Retina (tissue), 1 donor: ENCODE data around the gene SMG9.
"Not testable (repeated sequence)": the region's sequence is repeated elsewhere in the genome, so short reads cannot be mapped to it uniquely, and the experiment has no call there.

ENCODE experiments used
- DNase-seq: peaks from one replicate; pipeline ENCODE4 v3.0.0-alpha.2; 2016

SMG9 gene

GRCh38 chr19:43779147-43779819, 24.5 kb upstream of the SMG9 start:
- no peak for DNase-seq

- no peak for DNase-seq
Observed at GRCh38 chr19:43778651-43779050, 23.9 kb upstream of the SMG9 start.

GRCh38 chr19:43777163-43777695, 22.5 kb upstream of the SMG9 start:
- no peak for DNase-seq

GRCh38 chr19:43776286-43776685, 21.5 kb upstream of the SMG9 start:
- no peak for DNase-seq

- no peak for DNase-seq
Observed at GRCh38 chr19:43775299-43775890, 20.6 kb upstream of the SMG9 start.

- not testable (repeated sequence) for DNase-seq
Observed at GRCh38 chr19:43774940-43775258, 20.1 kb upstream of the SMG9 start.

- DNase-seq = peak; percentile 89
Observed at GRCh38 chr19:43774103-43774939, 19.6 kb upstream of the SMG9 start.

GRCh38 chr19:43773725-43774102, 19.0 kb upstream of the SMG9 start:
- DNase-seq = no peak

GRCh38 chr19:43769256-43769655, 14.5 kb upstream of the SMG9 start:
- DNase-seq = no peak

GRCh38 chr19:43768273-43769050, 13.7 kb upstream of the SMG9 start:
- DNase-seq = no peak

GRCh38 chr19:43767818-43768217, 13.1 kb upstream of the SMG9 start:
- no peak for DNase-seq

GRCh38 chr19:43767316-43767715, 12.6 kb upstream of the SMG9 start:
- no peak for DNase-seq

GRCh38 chr19:43766755-43767043, 11.9 kb upstream of the SMG9 start:
- DNase-seq = no peak

GRCh38 chr19:43765109-43765876, 10.5 kb upstream of the SMG9 start:
- DNase-seq = no peak

- DNase-seq = not testable (repeated sequence)
Observed at GRCh38 chr19:43764684-43765083, 9.9 kb upstream of the SMG9 start.

- DNase-seq = no peak
Observed at GRCh38 chr19:43763473-43763939, 8.7 kb upstream of the SMG9 start.

- DNase-seq = no peak
Observed at GRCh38 chr19:43762814-43763213, 8.1 kb upstream of the SMG9 start.

GRCh38 chr19:43760941-43761340, 6.2 kb upstream of the SMG9 start:
- DNase-seq = no peak

GRCh38 chr19:43759515-43759914, 4.8 kb upstream of the SMG9 start:
- no peak for DNase-seq

- no peak for DNase-seq
Observed at GRCh38 chr19:43755256-43755801, 567 bp upstream of the SMG9 start.

- no peak for DNase-seq
Observed at GRCh38 chr19:43754253-43754502, 584 bp downstream of the SMG9 start.

- DNase-seq = no peak
Observed at GRCh38 chr19:43752287-43752875, 2.4 kb downstream of the SMG9 start.
